Spinal cord (tissue), 10 donors: Measurements from ENCODE around the gene NOSIP. TPM values are rescaled to one million over a fixed set of nuclear protein-coding genes. Genes with fewer than 3 reads are reported as not detected.

ENCODE experiments used
- DNase-seq, 6 donors: peaks; one replicate each; pipeline versions ENCODE4 v3.0.0 to v3.0.0-alpha.2; 2013 to 2015; ENCODE audit warnings: low spot score in 6 of 6, low read depth in 4 of 6
- H3K27ac ChIP-seq: one replicate; pipeline ENCODE4 v1.5.1; 2013; ENCODE audit warnings: low read depth, low read length, control low read depth
- H3K27me3 ChIP-seq: one replicate; pipeline ENCODE4 v1.6.1; 2013; ENCODE audit warnings: low read length; ENCODE audit not compliant: control insufficient read depth, insufficient read depth
- H3K36me3 ChIP-seq: one replicate; pipeline ENCODE4 v1.6.1; 2013; ENCODE audit warnings: low read length; ENCODE audit not compliant: control insufficient read depth, insufficient read depth
- H3K4me1 ChIP-seq: one replicate; pipeline ENCODE4 v1.6.1; 2013; ENCODE audit warnings: low read length; ENCODE audit not compliant: control insufficient read depth, insufficient read depth
- H3K4me3 ChIP-seq: one replicate; pipeline ENCODE4 v1.5.1; 2013; ENCODE audit warnings: low read depth, low read length, control low read depth
- H3K9me3 ChIP-seq: one replicate; pipeline ENCODE4 v1.6.1; 2013; ENCODE audit warnings: low read length; ENCODE audit not compliant: control insufficient read depth, insufficient read depth
- WGBS: methylation state at CpG from one replicate; pipeline ENCODE4 v1.1.5; 2013; ENCODE audit warnings: missing lambda C conversion rate; ENCODE audit not compliant: insufficient coverage; 5-methylcytosine and 5-hydroxymethylcytosine counted together
- polyA plus RNA-seq, 2 donors: library from polyadenylated mRNA; unstranded; fragments of 120-200 nt; gene quantifications; one replicate each; pipeline ENCODE4 v1.2.1, GENCODE V29; 2013; ENCODE audit not compliant: insufficient read length in 2 of 2
- total RNA-seq, 2 donors: library from RNA; depleted of rRNA in 1 of 2; stranded (reverse); fragments of 120-200 nt in 1 of 2; fragments of >200 nt in 1 of 2; gene quantifications; one replicate each; pipeline versions ENCODE4 v1.2.3 to v1.2.4, GENCODE V29; 2013 to 2014
- donor health status: healthy.

Gene NOSIP
- total and polyA plus RNA-seq, 4 donors: 32.2 to 86.1 (median 65.6) TPM

DNA sequence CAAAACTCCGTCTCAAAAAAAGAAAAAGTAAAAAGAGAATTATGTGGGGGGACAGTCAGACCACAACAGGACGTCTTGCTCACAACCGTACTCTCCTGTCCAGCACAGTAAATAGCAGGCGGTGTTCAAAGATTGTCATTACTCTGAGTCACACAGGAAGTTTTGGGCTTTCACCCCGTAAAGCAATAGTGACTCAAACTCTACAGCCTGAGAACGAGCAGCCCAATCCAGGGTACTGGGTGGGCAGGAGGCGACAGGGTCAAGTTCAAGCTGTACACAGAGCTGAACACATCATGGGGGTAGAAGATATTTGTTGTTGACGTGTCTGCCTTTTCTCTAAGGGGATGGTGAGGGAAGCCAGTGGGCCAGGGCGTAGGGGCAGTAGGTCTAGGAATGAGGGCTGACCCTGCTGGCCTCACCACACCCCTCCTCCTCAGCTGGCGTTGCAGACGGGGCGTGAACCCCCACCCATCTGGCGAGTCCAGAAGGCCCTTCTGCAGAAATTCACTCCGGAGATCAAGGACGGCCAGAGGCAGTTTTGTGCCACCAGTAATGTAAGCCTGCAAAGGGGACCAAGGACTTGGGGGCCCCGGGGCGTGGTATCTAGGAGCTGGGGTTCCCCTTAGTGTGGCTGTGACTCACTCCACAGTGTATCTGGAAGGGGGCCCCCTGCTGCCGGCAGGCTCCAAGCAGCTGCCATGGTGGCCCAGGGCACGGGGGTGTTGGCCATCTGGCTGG is 33.9 kb upstream of the NOSIP start:
- H3K27me3 ChIP-seq: no peaks in the 10 kb centered on the region

DNA sequence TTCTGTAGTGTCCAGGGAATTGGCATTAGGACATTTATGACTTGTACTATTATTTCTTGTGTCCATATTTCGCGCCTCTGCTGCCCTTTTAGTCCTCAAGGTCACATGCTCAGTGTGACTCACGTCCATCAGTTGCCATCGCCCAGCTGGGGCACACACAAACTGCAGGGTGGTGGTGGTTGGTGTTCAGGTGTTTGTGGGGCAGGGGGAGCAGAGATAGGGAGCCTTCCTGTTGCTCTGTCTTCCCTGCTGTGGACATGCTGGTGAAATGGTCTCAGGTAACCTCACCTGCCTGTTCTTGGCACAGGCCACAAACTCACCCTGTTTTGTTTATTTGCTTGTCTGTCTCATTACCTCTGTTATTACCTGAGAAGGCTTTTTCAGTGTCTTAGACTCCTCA is 33.0 kb upstream of the NOSIP start:
- WGBS: 97% methylated on average over 4 of the region's 4 CpGs
- Histone ChIP-seq H3K27me3 (no peaks in the 10 kb centered on the region), H3K36me3 (peaks cover 91% of the 10 kb centered on the region), H3K4me1 (no peaks in the 10 kb centered on the region), H3K27ac (no peak overlapping the region), H3K4me3 (no peak overlapping the region), H3K9me3 (no peaks in the 10 kb centered on the region)
- no peak for DNase-seq

More for the DNA sequence above, 33.9 kb upstream of the NOSIP start:
- Histone ChIP-seq H3K36me3 (peaks cover 92% of the 10 kb centered on the region), H3K27ac (no peak overlapping the region), H3K4me3 (no peak overlapping the region), H3K4me1 (no peaks in the 10 kb centered on the region), H3K9me3 (no peaks in the 10 kb centered on the region)
- WGBS: 93% methylated on average over 16 of the region's 19 CpGs
- DNase-seq: no peak

DNA sequence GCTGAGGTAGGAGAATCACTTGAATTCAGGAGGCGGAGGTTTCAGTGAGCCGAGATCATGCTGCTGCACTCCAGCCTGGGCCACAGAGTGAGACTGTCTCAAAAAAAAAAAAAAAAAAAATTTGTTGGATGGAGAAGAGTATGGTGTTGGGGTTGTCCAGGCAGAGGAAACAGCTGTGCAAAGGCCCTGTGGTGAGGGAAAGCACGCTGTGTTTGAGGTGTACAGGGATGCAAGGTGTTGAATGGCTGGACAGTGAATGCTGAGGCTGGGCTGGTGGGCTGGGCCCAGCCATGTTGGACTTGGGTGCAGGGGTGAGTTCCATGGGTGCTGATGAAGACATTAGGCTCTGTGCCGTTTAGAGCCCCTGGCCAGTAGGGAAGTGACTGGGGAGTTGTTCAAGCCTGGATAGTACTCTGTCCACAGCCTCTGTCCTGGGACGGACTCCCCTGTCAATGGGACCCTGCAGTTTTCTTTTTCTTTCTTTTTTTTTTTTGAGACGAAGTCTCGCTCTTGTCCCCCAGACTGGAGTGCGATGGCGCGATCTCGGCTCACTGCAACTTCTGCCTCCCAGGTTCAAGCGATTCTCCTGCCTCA is 29.2 kb upstream of the NOSIP start:
- Histone ChIP-seq H3K27me3 (no peaks in the 10 kb centered on the region), H3K9me3 (no peaks in the 10 kb centered on the region), H3K4me1 (no peaks in the 10 kb centered on the region), H3K27ac (no peak overlapping the region), H3K36me3 (peaks cover 91% of the 10 kb centered on the region), H3K4me3 (no peak overlapping the region)
- 97% methylated on average over 5 of the region's 12 CpGs for WGBS
- no peak for DNase-seq

DNA sequence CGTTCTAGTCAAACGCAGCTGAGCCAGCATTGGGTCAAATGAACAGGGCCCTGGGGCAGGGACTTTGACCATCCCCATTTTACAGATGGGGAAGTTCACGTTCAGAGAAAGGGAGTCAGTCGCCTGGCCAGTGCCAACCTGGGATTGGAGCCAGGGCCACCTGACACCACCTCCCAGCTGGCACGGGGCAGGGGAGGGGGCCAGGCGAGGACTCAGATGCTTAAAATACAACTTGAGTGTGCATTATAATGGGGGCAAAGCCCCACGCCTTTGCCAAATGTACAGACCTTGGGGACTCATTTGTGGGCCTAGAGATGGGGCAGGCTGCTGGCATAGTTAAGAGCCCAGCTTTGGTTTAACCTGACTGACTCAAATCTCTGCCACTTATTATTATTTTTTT is 25.2 kb upstream of the NOSIP start:
- 90% methylated on average over 7 of the region's 7 CpGs for WGBS
- H3K36me3 ChIP-seq: peaks cover 97% of the 10 kb centered on the region

DNA sequence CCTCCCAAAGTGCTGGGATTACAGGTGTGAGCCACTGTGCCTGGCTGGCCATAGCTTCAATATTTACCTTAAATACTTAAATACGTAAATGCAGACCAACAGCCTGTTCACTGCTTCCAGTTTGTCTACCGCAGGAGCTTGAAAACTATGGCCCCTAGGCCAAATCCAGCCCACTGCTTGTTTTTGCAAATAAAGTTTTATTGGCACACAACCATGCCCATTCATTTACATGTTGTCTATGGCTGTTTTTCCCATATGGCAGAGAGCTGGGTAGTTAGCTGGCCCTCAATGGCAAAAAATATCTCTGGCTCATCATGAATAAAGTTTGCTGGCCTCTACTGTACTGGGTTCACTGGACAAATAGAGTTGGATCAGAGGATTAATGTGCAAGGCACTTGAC is 22.4 kb upstream of the NOSIP start:
- DNase-seq: no peak
- peaks cover 97% of the 10 kb centered on the region for H3K36me3 ChIP-seq
- 95% methylated on average over 2 of the region's 2 CpGs for WGBS
- no peak overlapping the region for H3K4me3 ChIP-seq
- no peak overlapping the region for H3K27ac ChIP-seq
- H3K27me3 ChIP-seq: no peaks in the 10 kb centered on the region
- H3K4me1 ChIP-seq: no peaks in the 10 kb centered on the region
- no peaks in the 10 kb centered on the region for H3K9me3 ChIP-seq

More for the DNA sequence above, 25.2 kb upstream of the NOSIP start:
- no peak overlapping the region for H3K4me3 ChIP-seq
- DNase-seq: no peak
- no peak overlapping the region for H3K27ac ChIP-seq
- H3K9me3 ChIP-seq: no peaks in the 10 kb centered on the region
- no peaks in the 10 kb centered on the region for H3K4me1 ChIP-seq
- no peaks in the 10 kb centered on the region for H3K27me3 ChIP-seq

DNA sequence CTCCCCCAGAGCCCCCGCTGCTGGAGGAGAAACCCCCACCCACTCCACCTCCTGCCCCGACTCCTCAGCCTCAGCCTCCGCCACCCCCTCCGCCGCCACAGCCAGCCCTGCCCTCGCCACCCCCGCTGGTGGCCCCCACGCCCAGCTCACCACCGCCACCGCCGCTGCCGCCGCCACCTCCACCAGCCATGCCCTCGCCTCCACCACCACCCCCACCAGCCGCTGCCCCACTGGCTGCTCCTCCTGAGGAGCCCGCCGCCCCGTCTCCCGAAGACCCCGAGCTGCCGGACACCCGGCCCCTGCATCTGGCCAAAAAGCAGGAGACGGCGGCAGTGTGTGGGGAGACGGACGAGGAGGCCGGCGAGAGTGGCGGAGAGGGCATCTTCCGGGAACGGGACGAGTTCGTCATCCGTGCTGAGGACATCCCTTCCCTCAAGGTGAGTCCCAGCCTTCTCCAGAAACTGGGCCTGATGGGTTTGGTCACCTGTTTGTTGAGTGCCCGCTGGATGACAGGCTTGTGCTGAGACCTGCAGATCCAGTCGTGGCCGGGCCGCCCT is 21.2 kb upstream of the NOSIP start:
- WGBS: 94% methylated on average over 28 of the region's 38 CpGs
- peaks cover 98% of the 10 kb centered on the region for H3K36me3 ChIP-seq
- H3K4me3 ChIP-seq: no peak overlapping the region

DNA sequence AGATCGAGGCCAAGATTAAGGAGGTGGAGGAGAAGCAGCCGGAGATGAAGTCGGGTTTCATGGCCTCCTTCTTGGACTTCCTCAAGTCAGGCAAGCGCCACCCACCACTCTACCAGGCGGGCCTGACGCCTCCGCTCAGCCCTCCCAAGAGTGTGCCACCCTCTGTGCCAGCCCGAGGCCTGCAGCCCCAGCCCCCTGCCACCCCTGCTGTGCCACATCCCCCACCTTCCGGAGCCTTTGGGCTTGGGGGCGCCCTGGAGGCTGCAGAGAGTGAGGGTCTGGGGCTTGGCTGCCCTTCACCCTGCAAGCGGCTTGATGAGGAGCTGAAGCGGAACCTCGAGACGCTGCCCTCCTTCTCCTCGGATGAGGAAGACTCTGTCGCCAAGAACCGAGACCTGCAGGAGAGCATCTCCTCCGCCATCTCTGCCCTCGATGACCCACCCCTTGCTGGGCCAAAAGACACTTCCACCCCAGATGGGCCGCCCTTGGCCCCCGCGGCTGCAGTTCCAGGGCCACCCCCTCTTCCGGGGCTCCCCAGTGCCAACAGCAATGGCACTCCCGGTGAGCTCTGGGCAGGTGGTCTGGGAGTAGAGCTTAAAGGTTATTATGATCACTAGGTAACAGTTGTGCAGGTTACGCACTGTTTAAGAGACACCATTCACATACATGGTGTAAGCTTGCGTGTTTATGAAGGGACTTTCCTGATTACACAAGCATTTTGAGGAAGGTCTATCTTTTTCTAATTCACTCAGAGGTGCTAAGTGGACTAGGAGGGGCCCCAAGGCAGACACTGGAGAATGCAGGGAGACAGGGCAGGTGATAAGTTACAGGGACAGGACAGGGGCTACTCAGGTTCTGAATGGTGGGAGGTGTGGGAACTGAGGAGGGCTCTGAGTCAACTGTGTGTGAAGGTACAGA is 19.3 kb upstream of the NOSIP start:
- peaks cover 98% of the 10 kb centered on the region for H3K36me3 ChIP-seq
- no peaks in the 10 kb centered on the region for H3K27me3 ChIP-seq
- no peaks in the 10 kb centered on the region for H3K9me3 ChIP-seq
- H3K4me3 ChIP-seq: no peak overlapping the region
- WGBS: 98% methylated on average over 17 of the region's 26 CpGs
- no peak for DNase-seq
- no peaks in the 10 kb centered on the region for H3K4me1 ChIP-seq
- H3K27ac ChIP-seq: no peak overlapping the region

More for the DNA sequence above, 21.2 kb upstream of the NOSIP start:
- no peaks in the 10 kb centered on the region for H3K4me1 ChIP-seq
- H3K27me3 ChIP-seq: no peaks in the 10 kb centered on the region
- DNase-seq: no peak
- H3K9me3 ChIP-seq: no peaks in the 10 kb centered on the region
- no peak overlapping the region for H3K27ac ChIP-seq

DNA sequence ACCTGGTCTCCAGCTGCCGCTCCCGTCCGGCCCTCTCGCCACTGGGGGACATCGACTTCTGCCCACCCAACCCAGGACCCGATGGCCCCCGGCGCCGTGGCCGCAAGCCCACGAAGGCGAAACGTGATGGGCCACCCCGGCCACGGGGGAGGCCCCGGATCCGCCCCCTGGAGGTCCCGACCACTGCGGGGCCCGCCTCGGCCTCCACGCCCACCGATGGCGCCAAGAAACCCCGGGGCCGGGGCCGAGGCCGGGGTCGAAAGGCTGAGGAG is 17.3 kb upstream of the NOSIP start:
- Histone ChIP-seq H3K4me3 (no peak overlapping the region), H3K4me1 (peaks cover 16% of the 10 kb centered on the region), H3K36me3 (peaks cover 90% of the 10 kb centered on the region), H3K27me3 (no peaks in the 10 kb centered on the region), H3K27ac (no peak overlapping the region), H3K9me3 (no peaks in the 10 kb centered on the region)
- WGBS: 95% methylated on average over 29 of the region's 29 CpGs
- DNase-seq: no peak

DNA sequence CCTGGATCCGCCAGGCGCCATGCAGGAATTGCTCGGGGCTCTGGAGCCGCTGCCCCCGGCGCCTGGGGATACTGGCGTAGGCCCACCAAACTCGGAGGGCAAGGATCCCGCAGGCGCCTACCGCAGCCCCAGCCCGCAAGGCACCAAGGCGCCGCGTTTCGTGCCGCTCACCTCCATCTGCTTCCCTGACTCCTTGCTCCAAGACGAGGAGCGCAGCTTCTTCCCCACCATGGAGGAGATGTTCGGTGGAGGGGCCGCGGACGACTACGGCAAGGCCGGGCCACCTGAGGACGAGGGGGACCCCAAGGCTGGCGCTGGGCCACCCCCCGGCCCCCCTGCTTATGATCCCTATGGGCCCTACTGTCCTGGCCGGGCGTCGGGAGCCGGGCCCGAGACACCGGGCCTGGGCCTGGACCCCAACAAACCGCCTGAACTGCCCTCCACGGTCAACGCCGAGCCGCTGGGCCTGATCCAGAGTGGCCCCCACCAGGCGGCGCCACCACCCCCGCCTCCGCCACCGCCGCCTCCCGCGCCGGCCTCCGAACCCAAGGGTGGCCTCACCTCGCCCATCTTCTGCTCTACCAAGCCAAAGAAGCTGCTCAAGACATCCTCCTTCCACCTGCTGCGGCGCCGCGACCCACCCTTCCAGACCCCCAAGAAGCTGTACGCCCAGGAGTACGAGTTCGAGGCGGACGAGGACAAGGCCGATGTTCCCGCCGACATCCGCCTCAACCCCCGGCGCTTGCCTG is 16.8 kb upstream of the NOSIP start:
- DNase-seq: no peak
- H3K4me1 ChIP-seq: peaks cover 21% of the 10 kb centered on the region
- H3K27ac ChIP-seq: no peak overlapping the region
- peaks cover 85% of the 10 kb centered on the region for H3K36me3 ChIP-seq
- H3K27me3 ChIP-seq: no peaks in the 10 kb centered on the region
- H3K9me3 ChIP-seq: no peaks in the 10 kb centered on the region
- 97% methylated on average over 56 of the region's 65 CpGs for WGBS
- H3K4me3 ChIP-seq: no peak overlapping the region
